Measurements from ENCODE around the gene PLA2G4C. TPM values are rescaled to one million over a fixed set of nuclear protein-coding genes. Genes with fewer than 3 reads are reported as not detected.
A peak's percentile ranks its signal among the peaks of the same experiment; 100 is the strongest.

PLA2G4C gene, protein sequence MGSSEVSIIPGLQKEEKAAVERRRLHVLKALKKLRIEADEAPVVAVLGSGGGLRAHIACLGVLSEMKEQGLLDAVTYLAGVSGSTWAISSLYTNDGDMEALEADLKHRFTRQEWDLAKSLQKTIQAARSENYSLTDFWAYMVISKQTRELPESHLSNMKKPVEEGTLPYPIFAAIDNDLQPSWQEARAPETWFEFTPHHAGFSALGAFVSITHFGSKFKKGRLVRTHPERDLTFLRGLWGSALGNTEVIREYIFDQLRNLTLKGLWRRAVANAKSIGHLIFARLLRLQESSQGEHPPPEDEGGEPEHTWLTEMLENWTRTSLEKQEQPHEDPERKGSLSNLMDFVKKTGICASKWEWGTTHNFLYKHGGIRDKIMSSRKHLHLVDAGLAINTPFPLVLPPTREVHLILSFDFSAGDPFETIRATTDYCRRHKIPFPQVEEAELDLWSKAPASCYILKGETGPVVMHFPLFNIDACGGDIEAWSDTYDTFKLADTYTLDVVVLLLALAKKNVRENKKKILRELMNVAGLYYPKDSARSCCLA
- 109 and 161 TPM in 2 replicates for total RNA-seq
- 27.0 TPM for polyA plus RNA-seq (2012)

DNA sequence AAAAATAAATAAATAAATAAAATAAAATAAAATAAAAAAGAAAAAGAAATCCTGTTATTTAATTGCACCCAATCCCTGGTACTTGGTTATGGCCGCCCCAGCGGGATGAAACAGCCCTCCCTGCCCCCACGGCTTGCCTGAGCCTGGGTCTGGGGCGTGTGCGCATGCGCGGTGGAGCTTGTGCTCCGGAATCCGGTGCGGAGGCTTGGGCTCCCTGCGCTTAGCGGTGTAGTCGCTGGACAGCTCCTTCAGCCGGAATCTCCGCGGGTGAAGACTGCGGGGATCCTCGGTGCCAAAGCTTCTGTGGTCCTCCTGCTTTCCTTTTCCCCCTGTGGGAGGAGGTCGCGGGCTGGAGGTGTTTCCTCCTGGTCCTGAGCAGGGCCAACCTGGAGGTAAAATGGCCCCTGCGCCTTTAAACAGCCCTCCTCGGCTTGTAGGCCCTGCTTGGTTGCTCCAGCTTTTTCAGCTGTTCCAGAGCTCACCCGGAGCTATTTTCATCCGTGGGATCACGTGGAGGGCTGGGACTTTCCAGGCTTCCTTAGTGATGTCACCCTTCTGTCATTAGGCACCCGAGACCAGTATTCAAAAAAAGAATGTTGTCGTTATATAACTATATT is at the start of gene PLA2G4C:
Gene PLA2G4C, minus strand, starts transcription at position 468 of the 617 bp plus-strand sequence. CDS start 4,288 bp downstream, outside the sequence.
- DNase-seq (ENCODE audit: low read depth): peak; percentile 98

DNA sequence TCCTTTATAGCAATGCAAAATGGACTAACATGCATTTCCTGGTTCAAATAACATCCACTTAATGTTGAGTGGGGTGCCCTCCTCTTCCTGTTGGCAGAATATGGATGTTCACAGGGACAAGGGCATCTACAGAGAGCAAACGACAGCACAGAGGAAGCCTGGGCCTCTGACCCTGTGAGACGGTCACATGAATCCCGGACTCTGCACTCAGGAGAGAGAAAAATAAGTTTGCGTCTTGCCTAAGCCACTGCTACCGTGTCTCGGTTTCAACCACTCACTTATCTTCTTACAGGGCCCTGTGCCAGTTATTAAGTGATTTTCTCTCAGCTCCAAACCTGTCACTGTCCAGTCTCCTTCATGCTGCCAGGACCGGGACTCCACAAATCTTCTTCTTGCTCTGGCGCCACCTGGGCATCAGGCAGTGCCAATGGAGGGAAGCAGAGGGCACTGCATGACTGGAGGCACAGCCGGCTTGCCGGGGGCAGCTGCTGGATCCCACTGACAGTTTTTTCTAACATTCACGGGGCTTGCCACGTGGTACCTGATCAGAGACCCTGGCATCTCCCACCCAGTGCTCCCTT is 47.7 kb upstream of the PLA2G4C start:
- no peak for DNase-seq (ENCODE audit: low read depth)

DNA sequence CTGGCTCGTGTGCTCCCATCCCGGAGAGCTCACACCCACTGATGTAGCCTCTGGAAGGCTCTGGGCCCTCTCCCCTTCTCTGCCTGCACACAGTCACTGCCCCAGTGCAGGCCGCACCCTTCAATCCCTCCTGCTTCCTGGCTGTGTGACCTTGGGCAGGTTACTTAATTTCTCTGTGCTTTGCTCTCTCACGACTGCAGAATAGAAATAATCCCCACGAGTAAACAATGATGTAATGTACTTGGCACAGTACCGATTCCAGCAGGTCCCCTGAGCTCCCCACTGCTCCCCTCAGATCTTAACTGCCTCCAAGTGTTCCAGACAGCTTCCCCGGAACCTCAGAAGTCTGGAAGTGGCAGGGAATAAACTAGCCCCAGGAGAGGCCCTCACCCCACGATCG is 43.4 kb upstream of the PLA2G4C start:
- DNase-seq (ENCODE audit: low read depth): no peak

DNA sequence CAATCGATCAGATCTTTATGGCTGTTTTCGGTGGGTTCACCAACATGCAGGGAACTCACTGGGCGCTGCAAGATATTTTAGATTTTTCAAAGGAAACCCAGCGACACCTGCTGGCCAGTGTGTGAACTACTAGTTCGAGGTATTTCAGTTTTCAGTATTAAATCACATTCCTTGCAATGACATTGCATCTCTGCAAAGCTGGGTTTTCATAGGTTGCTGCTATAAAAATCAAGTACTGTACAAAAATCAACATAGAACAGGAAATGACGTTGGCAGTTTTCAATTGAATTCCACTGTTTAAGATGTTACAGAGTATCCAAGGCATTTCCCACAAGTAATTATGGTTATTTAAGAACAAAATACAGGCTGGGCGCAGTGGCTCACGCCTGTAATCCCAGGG is 41.9 kb upstream of the PLA2G4C start:
- DNase-seq (ENCODE audit: low read depth): peak; percentile 67

DNA sequence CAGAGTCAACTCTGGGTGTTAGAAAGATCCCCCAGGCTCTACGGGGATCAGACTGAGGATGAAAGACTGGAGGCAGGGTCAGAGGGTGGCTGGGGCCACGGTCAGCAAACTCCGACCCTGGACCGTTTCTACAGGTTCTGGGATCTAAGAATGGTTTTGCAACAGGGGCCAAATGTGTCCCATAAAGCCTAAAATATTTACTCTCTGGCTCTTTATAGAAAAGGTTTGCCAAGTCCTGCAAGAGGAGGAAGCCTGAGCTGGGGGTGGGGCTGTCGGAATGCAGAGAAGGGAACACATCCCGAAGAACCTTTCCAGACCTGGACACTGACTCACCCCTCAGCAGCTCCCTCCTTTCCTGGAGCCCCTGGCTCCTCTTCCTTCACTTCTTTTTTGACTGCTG is 38.8 kb upstream of the PLA2G4C start:
- DNase-seq (ENCODE audit: low read depth): no peak

DNA sequence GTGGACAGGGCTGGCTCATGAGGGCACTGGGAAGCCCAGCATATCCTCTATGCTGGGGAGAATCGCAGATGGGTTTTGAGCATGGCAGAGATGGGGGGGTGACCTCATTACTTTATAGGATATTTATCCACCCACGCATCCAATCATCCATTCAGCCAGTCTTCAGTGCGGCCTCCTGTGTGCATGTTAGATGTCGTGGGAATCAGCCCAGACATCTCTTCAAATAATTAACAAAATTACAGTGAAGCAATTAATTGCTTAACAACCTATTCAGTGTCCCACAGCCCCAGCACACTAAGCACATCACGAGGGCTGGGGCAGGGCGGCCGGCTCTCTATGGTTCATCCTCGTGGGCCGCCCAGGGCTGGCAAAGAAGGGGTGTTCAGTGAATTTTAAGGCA is 38.0 kb upstream of the PLA2G4C start:
- DNase-seq (ENCODE audit: low read depth): no peak

DNA sequence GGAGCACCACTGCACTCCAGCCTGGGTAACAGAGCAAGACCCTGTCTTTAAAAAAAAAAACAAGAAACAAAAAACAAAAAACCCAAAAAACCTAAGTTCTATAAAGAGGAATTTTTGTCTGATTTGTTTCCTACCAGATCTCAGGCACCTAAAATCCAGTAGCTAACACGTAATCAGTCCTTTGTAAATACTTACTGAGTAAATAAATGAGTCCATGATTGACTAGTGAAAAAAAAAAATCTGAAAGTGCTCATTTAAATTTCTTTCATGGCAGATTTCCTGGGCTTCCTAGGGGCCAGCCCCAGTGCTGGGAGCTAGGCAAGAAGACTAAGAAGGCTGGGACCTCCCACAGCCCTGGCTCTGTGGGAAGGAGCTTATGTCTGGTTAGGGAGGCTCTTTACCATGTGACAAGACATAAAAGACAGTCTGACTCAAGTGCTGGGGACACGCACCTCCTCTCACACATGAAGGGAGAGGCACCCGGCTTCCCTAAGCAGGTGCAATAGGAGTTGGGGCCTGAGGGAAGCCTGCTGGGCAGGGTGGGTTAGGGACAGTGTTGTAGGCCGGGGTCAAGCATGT is 37.1 kb upstream of the PLA2G4C start:
- DNase-seq (ENCODE audit: low read depth): peak; percentile 27

DNA sequence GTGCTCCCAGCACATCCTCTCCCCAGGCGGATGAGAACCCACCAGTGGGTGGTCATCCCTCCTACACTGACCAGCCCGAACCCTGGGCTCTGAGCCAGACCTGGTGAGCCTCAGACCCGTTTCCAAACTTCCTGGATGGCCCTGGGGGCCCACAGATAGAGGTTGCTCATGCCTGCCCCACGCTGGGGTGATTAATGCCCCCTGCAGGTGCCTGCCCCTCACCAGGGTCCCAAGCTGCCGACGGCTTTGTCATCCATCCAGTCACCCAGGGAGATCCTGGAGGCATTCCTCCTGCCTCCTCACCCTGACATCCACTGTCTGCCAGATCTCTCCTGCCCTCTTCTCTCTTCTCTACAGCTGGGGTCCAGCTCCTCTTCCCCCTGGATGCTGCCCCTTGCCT is 28.4 kb upstream of the PLA2G4C start:
- DNase-seq (ENCODE audit: low read depth): no peak

DNA sequence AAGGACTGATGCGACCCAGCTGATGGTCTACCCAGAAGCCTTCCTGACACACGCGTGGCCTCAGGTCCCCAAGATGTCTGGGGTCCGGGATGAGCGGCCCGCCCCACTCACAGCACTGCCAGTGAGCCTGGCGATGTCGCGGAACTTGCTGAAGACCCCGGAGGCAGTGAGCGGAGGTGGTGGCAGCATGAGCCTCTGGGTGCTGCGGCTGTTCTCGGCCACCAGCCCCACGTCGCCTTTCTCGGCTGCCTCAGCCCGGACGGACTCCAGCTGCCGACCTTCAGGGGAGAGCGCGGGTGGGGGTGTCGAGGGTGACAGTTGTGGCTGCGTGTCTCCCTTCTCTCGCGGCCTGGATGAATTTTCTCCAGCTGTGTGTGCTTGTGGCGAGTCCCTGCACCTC is 26.8 kb upstream of the PLA2G4C start:
- DNase-seq (ENCODE audit: low read depth): no peak

DNA sequence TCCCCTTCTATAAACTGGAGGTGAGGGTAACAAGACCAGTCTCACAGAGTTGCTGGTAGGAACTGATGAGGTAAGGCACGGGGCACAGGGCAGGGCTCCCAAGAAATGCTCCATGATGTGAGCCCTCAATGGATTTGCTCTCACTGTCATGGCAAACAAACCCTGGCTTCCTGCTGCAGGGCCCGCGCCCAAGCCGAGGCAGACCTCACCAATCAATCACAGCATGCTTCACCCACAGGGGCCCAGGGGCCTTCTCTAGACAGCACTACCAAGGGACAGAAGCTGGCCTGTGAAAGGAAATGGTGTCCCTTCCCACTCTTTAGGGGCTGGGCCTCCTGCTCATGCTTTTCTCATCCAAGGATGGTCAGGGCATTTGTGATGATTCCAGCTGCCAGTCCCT is 25.9 kb upstream of the PLA2G4C start:
- DNase-seq (ENCODE audit: low read depth): no peak

DNA sequence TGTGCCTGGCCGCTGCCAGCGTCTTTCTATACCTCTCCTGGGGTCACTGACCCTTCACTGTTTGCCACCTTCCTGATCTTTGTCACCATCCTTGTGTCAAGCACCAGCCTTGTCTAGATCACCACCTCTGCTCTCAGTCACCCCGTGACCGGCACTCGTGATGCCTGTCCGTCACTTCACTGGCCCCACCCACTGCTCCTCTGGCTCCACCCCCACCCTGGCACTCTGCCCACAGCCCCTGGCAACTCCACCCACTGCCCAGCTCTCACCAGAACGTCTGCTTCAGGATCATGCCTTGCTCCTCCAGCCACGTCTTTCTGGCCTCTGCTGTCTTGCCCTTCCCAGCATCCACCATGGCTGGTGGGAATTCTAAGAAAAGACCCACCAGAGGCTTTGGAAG is 24.8 kb upstream of the PLA2G4C start:
- DNase-seq (ENCODE audit: low read depth): no peak

DNA sequence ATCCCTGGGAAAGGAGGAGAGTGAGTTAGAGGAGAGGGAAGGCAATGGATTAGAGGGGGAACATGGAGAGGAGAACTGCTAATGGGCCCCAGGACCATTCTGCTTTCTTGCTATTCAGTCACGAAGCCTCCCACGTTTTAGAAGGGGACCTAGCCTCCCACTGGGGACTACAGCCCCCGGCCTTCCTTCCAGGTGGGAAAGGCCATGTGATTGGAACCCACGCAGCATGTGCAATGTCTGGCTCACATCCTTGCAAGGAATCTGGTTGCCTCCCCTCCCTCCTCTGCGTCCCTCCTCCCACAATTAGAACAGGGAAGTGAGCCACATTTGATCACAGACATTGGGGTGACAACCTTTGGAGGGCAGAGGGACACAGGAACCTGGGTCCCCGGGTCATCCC is 22.5 kb upstream of the PLA2G4C start:
- no peak for DNase-seq (ENCODE audit: low read depth)

DNA sequence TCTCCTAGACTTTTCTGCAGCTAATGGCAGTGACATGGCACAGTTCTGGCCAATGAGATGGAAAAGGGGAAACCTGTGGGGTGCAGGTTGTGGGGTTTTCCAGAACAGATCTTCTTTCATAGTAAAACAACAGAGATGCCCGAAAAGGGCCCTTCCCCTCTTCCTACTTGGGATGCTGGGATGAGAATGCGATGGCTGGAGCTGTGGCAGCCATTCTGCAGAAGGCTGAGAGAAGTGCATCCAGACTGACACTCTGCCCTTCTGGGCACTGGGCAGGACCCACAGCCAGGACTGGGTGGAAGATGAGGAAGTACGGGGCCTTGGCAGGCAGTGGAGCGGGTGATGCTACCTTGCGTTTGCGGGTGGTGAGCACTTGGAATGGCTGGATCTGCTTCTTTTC is 16.9 kb upstream of the PLA2G4C start:
- DNase-seq (ENCODE audit: low read depth): no peak

DNA sequence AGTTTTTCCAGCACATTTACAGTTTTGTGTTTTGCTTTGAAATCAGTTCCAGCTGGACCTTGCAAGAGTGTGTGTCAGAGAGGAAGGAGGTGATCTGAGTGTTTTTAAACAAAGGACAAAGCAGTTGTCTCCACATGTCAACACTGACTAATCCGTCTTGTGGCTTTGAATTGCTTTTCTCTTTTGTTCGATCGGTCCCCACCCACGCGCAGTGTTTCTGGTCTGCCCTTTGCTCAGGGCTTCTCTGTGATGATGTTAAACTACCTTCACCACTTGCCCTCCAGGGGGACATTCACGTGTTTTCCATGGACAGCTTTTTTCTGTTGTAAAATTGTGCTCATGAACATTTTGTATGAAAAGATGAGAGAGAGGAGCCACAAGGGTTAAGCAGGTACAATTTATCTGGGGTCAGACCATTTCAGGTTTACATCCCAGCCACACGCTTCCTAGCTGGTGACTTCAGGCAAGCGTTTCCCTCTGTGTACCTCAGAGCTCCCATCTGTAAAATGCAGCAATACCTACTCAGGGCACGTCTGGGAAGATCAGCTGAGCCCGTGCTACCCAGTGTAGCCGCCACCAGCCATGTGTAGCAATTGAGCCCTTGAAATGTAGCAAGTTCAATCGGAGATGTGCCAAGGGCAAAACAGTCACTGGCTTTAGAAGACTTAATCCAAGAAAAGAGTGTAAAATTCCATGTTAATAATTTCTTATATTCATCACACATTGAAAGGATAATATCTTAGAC is 13.5 kb upstream of the PLA2G4C start:
- DNase-seq (ENCODE audit: low read depth): peak; percentile 97

DNA sequence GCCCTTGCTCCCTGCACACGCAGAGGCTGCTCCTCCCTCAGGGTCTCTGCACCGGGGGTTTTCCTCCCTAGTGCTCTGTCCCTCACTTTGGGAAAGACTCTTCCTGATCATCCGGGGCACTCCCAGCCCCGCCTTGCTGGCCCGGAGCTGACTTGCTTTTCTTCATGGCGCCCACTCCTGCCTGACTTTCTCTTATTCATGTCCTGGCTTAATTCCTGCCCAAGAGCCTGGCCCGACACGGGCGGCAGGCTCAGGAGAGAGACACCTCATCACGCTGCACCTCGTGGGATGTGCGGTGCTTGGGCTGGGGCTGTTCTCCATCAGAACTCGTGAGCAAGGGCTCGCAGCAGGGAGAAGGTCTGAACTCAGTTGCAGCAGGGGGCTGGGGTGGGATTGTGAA is 11.8 kb upstream of the PLA2G4C start:
- no peak for DNase-seq (ENCODE audit: low read depth)

DNA sequence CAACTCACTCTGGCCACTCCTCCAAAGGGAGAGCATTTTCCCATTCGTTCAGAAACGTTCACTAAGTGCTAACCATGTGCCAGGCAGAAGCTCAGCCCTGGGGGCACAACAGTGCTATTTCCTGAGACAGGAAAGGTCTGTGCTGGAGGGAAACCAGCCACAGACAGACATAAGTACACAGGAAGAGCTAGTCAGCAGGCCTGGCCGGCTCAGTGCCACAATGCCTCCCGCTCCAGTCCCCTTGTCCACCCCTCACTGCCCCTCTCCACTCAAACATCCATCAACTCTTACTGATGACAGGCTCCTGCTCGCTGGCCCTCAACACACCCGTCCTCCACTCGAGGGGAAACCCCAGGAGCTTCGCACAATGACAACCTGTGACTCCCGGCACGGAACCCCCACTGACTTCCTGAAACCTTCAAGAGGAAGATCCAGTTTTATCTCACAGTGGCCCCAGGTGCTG is 11.3 kb upstream of the PLA2G4C start:
- DNase-seq (ENCODE audit: low read depth): no peak

DNA sequence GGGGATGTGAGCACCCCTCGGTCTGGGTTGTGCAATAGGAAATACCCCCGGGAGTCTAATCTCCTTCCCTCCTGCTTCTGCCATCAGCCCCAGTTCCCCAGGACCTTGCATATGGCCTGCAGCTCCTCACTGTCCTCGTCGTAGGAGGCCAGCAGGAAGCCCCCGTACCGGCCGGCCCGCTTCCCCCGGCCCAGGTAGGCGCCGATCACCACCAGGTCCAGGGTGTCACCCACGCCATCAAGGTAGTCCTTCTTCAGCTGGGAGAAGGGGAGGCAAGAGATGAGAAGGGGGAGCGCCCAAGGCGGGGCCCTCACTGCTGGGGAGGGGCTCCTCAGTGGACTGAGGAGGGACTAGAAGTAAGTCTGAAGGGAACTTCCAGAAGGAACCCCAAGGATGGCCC is 10.4 kb upstream of the PLA2G4C start:
- no peak for DNase-seq (ENCODE audit: low read depth)

DNA sequence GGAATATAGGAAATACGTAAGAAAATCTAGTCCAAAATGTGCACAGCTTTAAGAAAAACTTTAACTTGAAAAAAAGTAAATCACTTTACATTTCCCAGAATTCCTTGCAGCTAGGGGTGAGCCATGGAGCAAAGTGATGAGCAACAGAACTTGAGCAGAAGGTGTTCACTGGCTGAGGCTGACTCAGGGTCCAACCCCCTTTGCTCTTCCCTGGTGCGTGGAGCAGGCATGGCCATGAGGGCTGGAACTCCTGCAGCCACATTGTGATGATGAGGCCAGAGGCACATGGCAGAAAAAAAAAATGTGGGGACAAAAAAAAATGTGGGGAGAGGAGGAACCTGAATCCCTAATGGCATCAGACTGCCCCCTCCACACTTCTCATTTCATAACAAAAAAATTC is 9.9 kb upstream of the PLA2G4C start:
- no peak for DNase-seq (ENCODE audit: low read depth)

DNA sequence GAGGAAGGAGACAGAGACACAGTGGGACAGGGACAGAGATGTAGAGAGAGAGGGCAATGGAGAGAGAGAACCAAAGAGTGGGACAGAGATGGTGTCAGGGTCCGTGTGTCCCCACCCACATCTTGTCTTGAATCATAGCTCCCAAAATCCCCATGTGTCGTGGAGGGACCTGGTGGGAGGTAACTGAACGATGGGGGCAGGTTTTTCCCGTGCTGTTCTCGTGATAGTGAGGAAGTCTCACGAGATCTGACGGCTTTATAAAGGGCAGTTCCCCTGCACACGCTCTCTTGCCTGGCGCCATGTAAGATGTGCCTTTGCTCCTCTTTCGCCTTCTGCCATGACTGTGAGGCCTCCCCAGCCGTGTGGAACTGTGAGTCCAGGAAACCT is 7.5 kb upstream of the PLA2G4C start:
- no peak for DNase-seq (ENCODE audit: low read depth)

DNA sequence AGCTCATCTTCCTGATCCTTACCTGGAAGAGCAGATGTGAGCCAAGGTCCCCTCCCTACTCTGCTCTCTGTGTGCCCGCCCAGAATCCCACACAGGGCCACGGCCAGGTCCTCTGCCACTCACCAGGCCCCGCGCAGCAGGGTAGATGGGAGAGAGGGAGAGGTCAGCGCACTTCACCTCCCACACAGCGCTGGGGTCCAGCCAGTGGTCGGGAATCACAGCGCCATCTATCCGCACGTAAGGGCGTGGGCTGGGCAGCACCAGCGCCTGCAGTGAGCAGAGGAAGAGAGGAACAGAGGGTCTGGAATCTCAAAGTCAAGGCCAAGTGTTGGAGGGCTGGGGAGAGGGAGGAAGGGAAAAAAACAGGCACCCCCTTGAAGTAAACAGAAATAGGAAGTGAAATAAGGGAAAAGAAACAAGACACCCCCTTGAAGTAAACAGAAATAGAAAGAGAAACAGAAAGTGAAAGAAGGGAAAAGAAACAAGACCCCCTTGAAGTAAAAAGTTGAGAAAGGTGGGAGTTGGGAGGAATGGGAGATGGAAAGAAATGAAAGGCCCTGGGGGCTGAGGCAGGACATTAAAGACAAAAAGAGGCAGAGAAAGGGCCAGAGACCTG is 7.0 kb upstream of the PLA2G4C start:
- no peak for DNase-seq (ENCODE audit: low read depth)

Measured in myocyte (in vitro differentiated cells).